Subcutaneous adipose tissue (tissue), 4 donors: ENCODE measurements around the gene GSTT4. TPM values are rescaled to one million over a fixed set of nuclear protein-coding genes. Genes with fewer than 3 reads are reported as not detected.

Experiments used
- CTCF ChIP-seq: fragments of 450-650 bp; IDR thresholded peaks from one replicate; pipeline ENCODE4 v1.5.1; 2016; ENCODE audit warnings: low read depth, mild to moderate bottlenecking, control low read depth, antibody characterized with exemption, moderate library complexity
- total RNA-seq, 4 donors: library from RNA; depleted of rRNA; stranded (reverse); fragments of >200 nt; gene quantifications; one replicate each; pipeline ENCODE4 v1.1.0, GENCODE V29; 2016

The GSTT4 gene
- total RNA-seq, 4 donors from 2014 or later: not detected

- no peak for TF ChIP-seq CTCF
These were observed 4.2 kb upstream of the GSTT4 start for GRCh38 chr22:24009227-24010017.

- no peak for TF ChIP-seq CTCF
These were observed 3.4 kb upstream of the GSTT4 start for GRCh38 chr22:24008381-24009226.

- no peak for TF ChIP-seq CTCF
These were observed 2.7 kb upstream of the GSTT4 start for GRCh38 chr22:24008022-24008283.

- no peak for TF ChIP-seq CTCF
These were observed 2.2 kb upstream of the GSTT4 start for GRCh38 chr22:24007253-24008021.

GRCh38 chr22:24006914-24007214, 1.6 kb upstream of the GSTT4 start:
- TF ChIP-seq CTCF: no peak

- TF ChIP-seq CTCF: no peak
These were observed 1.1 kb upstream of the GSTT4 start for GRCh38 chr22:24006207-24006913.
